ENCODE data around the gene CALML6.

CALML6 gene

GRCh38 chr1:1918901-1919303, 3.8 kb downstream of the CALML6 start, which contains the start of gene TMEM52:
TMEM52 (minus strand) TSS chr1:1919279; CDS start chr1:1919265, 14 bp downstream.
- H2AFZ ChIP-seq (ENCODE audit: low read length): peak within 1 kb of the TSS; percentile 92
- peak within 1 kb of the TSS; percentile 98 for H3K4me2 ChIP-seq (ENCODE audit: low read depth, low read length)
- no peaks in the 10 kb centered on the region for H3F3A ChIP-seq (ENCODE audit: insufficient read depth, low read length)
- no peaks in the 10 kb centered on the region for H4K20me1 ChIP-seq (ENCODE audit: insufficient read depth, low read length)
- no peaks in the 10 kb centered on the region for H3K36me3 ChIP-seq (replicated peaks; ENCODE audit: insufficient read depth, low read length)
- no peak for DNase-seq
- H3K9me3 ChIP-seq (replicated peaks; ENCODE audit: insufficient read depth, low read length): no peaks in the 10 kb centered on the region
- H3K79me2 ChIP-seq (ENCODE audit: low read length): no peaks in the 10 kb centered on the region
- H3K27ac ChIP-seq (ENCODE audit: low read length): peak within 1 kb of the TSS; percentile 37; the same call in 1 of the 2 replicates
- TF ChIP-seq EZH2 (optimal IDR thresholded peaks at IDR 0.05; ENCODE audit: low read depth, low read length): no peak
- 0 out of 2 replicates have a peak, but pooled peaks have one; percentile 14 for TF ChIP-seq CTCF (IDR thresholded peaks at IDR 0.05; ENCODE audit: low read length)
- no peak for TF ChIP-seq EZH2phosphoT487 (IDR thresholded peaks at IDR 0.05; ENCODE audit: low read length)
- H3K4me1 ChIP-seq (ENCODE audit: low read length): peaks cover 10% of the 10 kb centered on the region
- no peaks in the 10 kb centered on the region for H3K9me2 ChIP-seq (replicated peaks; ENCODE audit: insufficient read depth, low read length)
- H3K27me3 ChIP-seq (replicated peaks; ENCODE audit: insufficient read depth, low read length): peaks cover 30% of the 10 kb centered on the region
- peak within 1 kb of the TSS; percentile 54; the same call in 1 of the 2 replicates for H3K9ac ChIP-seq (ENCODE audit: low read length)
- H3K4me3 ChIP-seq (ENCODE audit: low read length): peak within 1 kb of the TSS; percentile 69

- peak overlapping the region; percentile 54; the same call in 1 of the 2 replicates for H3K9ac ChIP-seq (ENCODE audit: low read length)
- H3F3A ChIP-seq (ENCODE audit: insufficient read depth, low read length): no peaks in the 10 kb centered on the region
- H2AFZ ChIP-seq (ENCODE audit: low read length): peak overlapping the region; percentile 92
- no peaks in the 10 kb centered on the region for H3K9me2 ChIP-seq (replicated peaks; ENCODE audit: insufficient read depth, low read length)
- no peaks in the 10 kb centered on the region for H3K79me2 ChIP-seq (ENCODE audit: low read length)
- DNase-seq: peak; percentile 98
- no peaks in the 10 kb centered on the region for H3K36me3 ChIP-seq (replicated peaks; ENCODE audit: insufficient read depth, low read length)
- no peaks in the 10 kb centered on the region for H4K20me1 ChIP-seq (ENCODE audit: insufficient read depth, low read length)
- peak overlapping the region; percentile 37; the same call in 1 of the 2 replicates for H3K27ac ChIP-seq (ENCODE audit: low read length)
- H3K4me3 ChIP-seq (ENCODE audit: low read length): peak overlapping the region; percentile 69
- peaks cover 10% of the 10 kb centered on the region for H3K4me1 ChIP-seq (ENCODE audit: low read length)
- H3K27me3 ChIP-seq (replicated peaks; ENCODE audit: insufficient read depth, low read length): peaks cover 32% of the 10 kb centered on the region
- H3K9me3 ChIP-seq (replicated peaks; ENCODE audit: insufficient read depth, low read length): no peaks in the 10 kb centered on the region
- H3K4me2 ChIP-seq (ENCODE audit: low read depth, low read length): peak overlapping the region; percentile 98; the same call in 1 of the 2 replicates
- TF ChIP-seq EZH2phosphoT487 (IDR thresholded peaks at IDR 0.05; ENCODE audit: low read length): no peak
- no peak for TF ChIP-seq EZH2 (optimal IDR thresholded peaks at IDR 0.05; ENCODE audit: low read depth, low read length)
- no peak for TF ChIP-seq CTCF (IDR thresholded peaks at IDR 0.05; ENCODE audit: low read length)
Measured at GRCh38 chr1:1919304-1920056, 4.4 kb downstream of the CALML6 start.

- no peak for DNase-seq
- Histone ChIP-seq H3K36me3 (replicated peaks; ENCODE audit: insufficient read depth, low read length) (no peaks in the 10 kb centered on the region), H3K4me3 (ENCODE audit: low read length) (peak overlapping the region; percentile 69; the same call in 1 of the 2 replicates), H4K20me1 (ENCODE audit: insufficient read depth, low read length) (no peaks in the 10 kb centered on the region), H3K9ac (ENCODE audit: low read length) (no peak overlapping the region), H3K9me2 (replicated peaks; ENCODE audit: insufficient read depth, low read length) (no peaks in the 10 kb centered on the region), H3K27me3 (replicated peaks; ENCODE audit: insufficient read depth, low read length) (peaks cover 36% of the 10 kb centered on the region), H3K4me1 (ENCODE audit: low read length) (peaks cover 10% of the 10 kb centered on the region), H3K9me3 (replicated peaks; ENCODE audit: insufficient read depth, low read length) (no peaks in the 10 kb centered on the region), H3K27ac (ENCODE audit: low read length) (no peak overlapping the region), H2AFZ (ENCODE audit: low read length) (peak overlapping the region; percentile 74; the same call in 1 of the 2 replicates), H3F3A (ENCODE audit: insufficient read depth, low read length) (no peaks in the 10 kb centered on the region), H3K4me2 (ENCODE audit: low read depth, low read length) (peak overlapping the region; percentile 98; the same call in 1 of the 2 replicates), H3K79me2 (ENCODE audit: low read length) (no peaks in the 10 kb centered on the region)
- TF ChIP-seq CTCF (IDR thresholded peaks at IDR 0.05; ENCODE audit: low read length): no peak
Measured at GRCh38 chr1:1920057-1920607, 5.1 kb downstream of the CALML6 start.

Data from MM.1S (cell line).